HG02981 (cell line): ENCODE data around the gene RPS24.
"Not testable (repeated sequence)": the region's sequence is repeated elsewhere in the genome, so short reads cannot be mapped to it uniquely, and the experiment has no call there.

ENCODE experiments used
- ATAC-seq: cut with Tn5 transposase; IDR thresholded peaks from one replicate; pipeline ENCODE4 v1.9.1; 2021; ENCODE audit warnings: mild to moderate bottlenecking, moderate library complexity; ENCODE audit not compliant: unreplicated experiment

RPS24 gene

DNA sequence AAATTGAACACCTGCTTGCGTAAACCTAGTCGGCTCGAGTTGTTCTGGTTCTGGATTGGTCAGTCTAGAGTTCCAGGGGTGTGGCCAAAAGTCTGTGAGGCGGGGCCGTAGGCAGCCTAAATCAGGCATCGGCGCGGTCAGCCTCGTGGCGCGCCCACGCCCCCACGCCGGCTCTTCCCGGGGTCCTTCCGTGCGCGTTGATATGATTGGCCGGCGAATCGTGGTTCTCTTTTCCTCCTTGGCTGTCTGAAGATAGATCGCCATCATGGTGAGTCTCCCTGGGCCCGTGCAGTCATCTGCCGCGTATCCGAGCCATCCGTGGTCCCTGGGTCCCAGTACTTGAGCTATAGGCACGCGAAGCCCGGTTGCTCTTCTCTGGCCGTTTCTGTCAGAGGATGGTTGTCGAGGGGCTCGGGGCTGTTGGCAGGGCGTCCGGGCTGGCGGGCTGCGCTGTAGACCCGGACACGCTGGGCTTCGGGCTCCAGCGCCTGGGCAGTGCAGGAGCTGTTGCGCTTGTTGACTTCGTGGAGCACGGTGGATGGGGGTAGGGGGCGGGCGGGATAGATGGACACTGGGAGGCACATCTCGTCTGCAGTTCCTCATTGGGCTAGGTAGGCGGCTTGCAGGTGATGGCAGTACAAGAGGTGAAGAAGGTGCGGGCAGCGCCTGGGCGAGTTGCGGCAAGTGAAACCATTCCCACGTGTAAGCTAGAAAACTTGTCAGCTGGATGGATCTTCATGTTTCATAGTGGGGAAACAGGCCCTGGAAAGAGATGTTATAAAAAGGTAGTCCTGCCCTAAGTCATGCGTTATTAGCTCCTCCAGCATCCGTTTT, at the start of gene RPS24:
Gene RPS24, plus strand, starts transcription at position 227 of the 834 bp plus-strand sequence. Its CDS starts 39 bp downstream, at position 266.
- peak; percentile 84 for ATAC-seq

- ATAC-seq: no peak
Measured at GRCh38 chr10:77984986-77985385, 48.7 kb upstream of the RPS24 start.

- ATAC-seq: no peak
Measured at GRCh38 chr10:77987671-77988255, 45.9 kb upstream of the RPS24 start.

- ATAC-seq: no peak
Measured at GRCh38 chr10:77989081-77989724, 44.5 kb upstream of the RPS24 start.

- ATAC-seq: no peak
Measured at GRCh38 chr10:77993620-77994019, 40.0 kb upstream of the RPS24 start.

DNA sequence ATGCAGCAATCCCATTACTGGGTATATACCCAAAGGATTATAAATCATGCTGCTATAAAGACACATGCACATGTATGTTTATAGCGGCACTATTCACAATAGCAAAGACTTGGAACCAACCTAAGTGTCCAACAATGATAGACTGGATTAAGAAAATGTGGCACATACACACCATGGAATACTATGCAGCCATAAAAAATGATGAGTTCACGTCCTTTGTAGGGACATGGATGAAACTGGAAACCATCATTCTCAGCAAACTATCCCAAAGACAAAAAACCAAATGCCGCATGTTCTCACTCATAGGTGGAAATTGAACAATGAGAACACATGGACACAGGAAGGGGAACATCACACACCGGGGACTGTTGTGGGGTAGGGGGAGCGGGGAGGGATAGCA, 34.9 kb upstream of the RPS24 start:
- not testable (repeated sequence) for ATAC-seq

GRCh38 chr10:78000206-78000605, 33.5 kb upstream of the RPS24 start:
- no peak for ATAC-seq

GRCh38 chr10:78000956-78001472, 32.6 kb upstream of the RPS24 start:
- ATAC-seq: no peak

DNA sequence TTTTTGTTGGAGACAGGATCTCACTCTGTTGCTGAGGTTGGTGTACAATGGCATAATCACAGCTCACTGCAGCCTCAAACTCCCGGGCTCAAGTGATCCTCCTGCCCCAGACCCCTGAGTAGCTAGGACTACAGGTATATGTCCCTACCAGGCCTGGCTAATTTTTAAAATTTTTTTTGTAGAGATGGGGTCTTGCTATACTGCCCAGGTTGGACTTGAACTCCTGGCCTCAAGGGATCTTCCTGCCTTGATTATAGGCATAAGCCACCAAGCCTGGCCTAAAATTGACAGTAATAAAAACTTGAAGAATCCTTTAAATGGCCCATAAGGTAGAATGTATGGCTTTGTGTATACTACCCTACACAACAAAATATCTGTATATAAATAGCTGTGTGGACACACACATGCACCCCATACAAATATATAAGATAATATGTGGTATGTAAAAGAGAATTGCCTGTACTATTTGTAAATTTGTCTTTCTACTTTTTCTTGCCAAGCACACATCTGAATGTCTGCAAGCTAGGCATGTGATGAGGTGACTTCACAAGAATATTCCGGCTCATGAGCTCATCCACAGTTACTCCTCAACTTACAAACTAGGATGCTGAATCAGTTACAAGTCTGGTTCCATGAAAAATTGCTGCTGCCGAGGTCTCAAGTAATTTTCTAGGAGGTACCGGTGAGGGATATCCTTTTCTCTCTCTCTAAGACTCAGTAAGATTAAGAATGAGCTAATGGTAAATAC, 30.9 kb upstream of the RPS24 start:
- no peak for ATAC-seq

DNA sequence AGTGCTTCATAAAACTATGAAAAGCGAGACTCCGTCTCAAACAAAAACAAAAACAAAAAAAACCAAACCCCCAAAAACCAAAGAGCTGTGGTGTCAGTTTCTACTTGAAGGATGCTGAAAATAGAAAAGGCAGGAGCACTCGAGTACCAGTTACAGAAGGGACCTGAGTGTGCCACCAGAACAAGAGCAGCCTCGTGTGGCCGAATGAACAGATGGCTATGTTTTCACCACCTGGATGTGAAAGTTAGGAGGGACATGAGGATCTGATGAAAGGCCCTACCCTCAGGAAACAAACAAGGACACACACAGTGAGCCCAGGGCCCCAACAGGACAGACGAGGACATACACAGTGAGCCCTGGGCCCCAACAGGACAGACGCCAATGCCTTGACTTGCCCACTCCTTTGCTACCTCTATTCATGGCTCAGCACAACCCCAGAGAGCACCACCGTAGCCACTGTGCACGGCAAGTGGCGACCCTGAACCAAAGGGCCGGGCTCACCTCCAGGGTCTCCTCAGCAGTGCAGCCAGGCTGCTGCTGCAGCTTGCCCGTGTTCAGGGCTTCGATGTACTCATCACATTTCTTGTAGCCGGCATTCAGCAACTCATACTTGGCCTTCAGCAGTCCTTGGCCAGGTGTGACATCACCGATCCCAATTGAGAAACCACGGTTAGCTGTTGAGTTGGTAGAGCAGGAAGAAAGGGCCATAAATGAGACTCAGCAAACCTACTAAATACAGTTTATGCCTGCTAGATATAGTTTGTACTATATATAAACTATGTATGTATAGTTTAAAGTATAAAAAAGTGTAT, 29.2 kb upstream of the RPS24 start:
- no peak for ATAC-seq

GRCh38 chr10:78007172-78007571, 26.5 kb upstream of the RPS24 start:
- ATAC-seq: no peak

GRCh38 chr10:78009662-78010061, 24.0 kb upstream of the RPS24 start:
- no peak for ATAC-seq

DNA sequence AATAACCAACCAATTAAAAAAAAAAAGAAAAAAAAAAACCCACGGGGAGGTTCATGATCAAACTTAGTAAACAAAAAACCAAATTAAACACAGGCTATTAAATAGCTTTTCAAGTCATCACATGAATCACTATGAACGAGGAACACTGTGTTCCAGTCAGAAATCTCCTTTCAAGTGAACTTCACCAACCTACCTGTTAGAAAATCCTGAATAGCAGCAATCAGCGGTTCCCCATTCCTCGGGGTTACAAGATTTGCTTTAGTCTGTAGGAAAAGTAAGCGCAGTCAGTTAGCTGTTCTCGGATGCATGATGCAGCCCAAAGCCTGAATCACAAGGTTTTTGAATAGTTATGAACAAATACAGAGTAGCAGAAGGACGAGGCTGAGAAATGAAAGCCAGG, 23.4 kb upstream of the RPS24 start:
- ATAC-seq: no peak

- no peak for ATAC-seq
Measured at GRCh38 chr10:78011065-78011464, 22.6 kb upstream of the RPS24 start.

- ATAC-seq: no peak
Measured at GRCh38 chr10:78013564-78013963, 20.1 kb upstream of the RPS24 start.

DNA sequence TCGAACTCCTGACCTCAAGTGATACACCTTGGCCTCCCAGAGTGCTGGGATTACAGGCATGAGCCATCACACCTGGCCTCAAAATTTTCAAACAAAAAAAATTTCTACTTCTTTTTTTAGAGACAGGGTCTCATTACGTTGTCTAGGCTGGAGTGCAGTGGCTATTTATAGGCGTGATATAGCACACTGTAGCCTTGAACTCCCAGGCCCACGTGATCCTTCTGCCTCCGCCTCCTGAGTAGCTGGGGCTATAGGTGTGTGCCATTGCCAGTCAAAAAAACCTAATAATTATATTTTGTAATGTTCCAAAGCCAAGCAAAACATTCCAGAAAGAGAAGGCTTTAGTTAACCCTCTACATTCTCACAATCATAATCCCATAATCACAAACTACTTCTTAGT, 18.1 kb upstream of the RPS24 start:
- no peak for ATAC-seq

GRCh38 chr10:78017856-78018255, 15.8 kb upstream of the RPS24 start:
- ATAC-seq: no peak

GRCh38 chr10:78019264-78019663, 14.4 kb upstream of the RPS24 start:
- no peak for ATAC-seq

DNA sequence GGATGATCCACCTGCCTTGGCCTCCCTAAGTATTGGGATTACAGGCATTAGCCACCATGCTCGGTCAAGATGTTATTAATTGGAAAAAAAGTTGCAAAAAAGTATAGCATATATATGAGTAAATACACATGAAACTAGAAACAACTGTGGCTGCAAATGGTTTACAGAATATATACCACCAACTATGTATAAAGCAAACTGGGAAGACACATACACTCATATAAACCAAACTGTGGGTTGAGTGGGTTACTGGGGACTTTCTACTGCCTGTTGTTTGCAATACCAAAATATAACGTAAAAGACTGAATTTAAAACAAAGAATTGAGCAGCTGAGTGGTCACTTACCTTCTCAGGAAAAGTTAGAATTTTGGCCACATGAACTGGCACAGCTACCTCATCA, 12.5 kb upstream of the RPS24 start:
- no peak for ATAC-seq

DNA sequence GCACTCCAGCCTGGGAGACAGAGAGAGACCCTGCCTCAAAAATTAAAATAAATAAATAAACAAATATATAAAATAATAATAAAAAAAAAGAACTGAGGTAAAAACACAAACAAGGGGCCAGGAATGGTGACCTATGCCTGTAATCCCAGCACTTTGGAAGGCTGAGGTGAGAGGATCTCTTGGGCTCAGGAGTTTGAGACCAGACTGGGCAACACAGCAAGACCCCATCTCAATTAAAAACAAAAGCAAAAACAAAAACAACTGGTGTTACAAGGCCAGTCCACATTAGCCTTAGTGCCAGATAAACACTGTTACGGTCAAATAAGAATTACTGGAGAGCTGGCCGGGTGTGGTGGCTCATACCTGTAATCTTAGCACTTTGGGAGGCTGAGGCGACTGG, 9.9 kb upstream of the RPS24 start:
- ATAC-seq: no peak
